ENCODE data around the gene SH3TC2.

SH3TC2 gene

DNA sequence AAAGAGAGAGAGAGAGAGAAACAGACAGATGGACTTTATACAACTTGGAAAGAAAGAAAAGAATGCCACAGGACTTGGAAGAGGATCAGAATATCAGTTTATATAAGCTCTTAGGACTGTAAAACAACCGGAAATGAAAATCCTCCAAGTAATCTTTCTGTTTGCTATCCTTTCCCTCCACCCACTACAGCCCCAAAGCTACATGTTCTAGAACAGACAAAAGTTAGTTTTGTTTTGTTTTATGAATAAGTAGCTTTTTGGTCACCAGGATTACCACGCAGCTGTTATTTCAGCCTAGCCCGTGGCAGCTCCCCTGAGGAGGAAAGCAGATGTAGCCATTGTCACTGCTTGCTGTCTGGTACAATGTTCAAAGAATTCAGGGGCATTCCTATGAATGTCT is 66.6 kb downstream of the SH3TC2 start:
- no peak for DNase-seq

DNA sequence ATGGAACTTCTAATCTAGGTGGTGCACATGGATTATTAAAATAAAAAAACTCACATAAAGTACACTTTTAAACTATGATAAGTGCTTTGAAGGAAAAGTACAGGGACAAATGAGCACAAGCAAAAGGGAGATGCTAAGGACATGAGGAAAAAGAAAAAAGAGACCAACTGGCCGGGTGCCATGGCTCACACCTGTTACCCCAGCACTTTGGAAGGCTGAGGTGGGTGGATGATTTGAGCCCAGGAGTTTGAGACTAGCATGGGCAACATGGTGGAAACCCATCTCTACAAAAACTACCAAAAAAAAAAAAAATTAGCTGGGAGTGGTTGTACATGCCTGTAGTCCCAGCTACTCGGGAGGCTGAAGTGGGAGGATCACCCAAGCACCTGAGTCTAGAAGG is 67.1 kb downstream of the SH3TC2 start:
- no peak for DNase-seq

DNA sequence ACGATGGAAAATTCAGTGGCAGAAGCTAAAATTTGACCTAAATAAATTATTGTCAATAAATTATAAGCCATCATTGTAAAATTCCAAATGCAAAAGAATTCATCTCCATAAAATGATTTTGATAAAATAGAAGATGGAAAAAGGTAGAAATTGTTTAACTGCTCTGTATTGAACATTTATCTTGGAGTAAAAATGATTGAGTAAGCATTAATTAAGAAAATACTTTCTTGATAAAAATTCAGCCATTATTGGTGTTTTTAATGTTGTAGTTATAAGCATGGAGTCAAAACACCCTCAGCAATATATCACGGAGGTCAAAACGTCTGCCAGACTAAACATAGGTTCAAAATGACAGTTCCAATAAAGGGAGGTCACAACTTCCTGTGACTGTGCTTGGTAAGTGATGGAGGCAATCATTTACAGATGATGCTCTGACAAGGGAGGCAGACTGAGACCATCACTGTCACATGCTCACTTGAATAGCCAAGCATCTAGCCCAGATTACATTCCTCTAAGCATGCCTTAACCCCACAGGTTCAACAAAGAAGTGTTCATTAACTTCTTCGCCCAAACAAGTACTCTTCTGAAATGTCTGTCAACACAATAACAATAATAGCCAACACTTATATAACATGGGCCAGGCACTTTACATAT is 69.5 kb downstream of the SH3TC2 start:
- no peak for DNase-seq

DNA sequence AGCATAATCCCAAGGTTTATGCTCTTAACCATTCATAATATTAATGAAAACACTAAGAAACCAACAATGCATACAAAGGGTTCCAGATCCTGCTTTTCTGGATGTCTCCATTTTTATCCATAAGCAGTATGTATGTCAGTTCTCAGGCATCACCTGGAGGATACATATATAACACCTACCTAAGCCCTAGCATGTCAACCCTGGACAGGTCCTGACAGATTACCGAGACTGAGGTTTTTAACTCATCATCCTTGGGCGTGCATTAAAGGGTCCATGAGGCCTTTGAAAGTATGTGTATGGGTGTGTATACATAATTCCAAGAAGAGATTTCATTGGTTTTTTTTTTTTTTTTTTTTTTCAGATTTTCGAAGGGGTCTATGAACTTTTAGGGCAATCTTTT is 70.6 kb downstream of the SH3TC2 start:
- no peak for DNase-seq

DNA sequence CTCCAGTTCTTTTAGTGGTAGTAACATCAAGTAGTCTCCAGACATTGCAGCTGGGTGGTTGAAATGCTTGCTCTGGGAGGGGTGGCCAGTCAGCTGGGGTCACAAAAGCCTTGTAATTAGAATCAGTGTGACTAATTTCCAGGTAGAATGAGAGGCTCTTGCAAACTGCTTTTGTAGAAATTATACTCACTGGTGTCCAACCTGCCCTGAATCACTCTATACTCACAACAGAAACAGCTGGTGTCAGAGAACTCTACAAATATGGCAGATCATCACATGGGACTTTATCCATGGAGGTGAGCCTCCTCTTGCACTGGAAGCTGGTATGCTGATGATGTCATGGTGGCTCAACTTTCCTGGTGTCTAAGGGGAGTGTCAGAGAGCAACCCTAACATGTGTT is 71.3 kb downstream of the SH3TC2 start:
- DNase-seq: no peak

DNA sequence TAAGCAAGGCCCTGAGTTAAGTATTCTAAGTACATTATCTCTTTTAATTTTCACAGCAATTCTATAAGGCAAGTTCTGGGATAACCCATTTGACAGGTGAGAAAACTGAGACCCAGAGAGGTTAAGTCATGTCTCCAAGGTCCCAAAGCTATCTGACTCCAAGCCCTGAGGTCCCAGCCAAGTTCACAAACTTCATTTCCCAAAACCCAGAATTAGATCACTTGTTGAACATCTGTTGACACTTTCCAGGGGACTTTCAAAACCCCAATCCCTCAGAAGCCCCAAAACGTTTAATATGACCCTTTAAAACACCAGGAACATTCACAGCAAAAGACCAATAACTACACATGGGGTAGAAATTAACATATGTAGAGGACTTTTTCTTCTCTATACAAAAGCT is 72.0 kb downstream of the SH3TC2 start:
- no peak for DNase-seq

DNA sequence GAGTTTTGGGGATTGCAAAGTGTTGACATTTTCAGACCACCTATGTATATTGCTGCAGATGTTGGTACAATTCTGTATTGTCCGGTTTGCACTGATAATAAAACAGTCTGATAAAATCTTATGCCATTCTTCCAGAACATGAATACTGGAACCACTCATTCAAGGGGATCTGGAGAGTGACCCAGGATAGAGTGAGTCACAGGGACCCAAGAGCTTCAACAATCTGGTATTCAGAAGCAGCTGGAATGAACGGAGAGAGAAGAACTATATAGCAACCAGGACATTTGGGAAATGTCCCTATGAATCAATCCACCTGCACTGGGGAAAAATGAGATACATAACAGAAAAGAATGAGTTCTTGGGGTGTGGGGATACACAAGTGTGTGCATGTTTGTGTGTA is 73.3 kb downstream of the SH3TC2 start:
- DNase-seq: no peak

DNA sequence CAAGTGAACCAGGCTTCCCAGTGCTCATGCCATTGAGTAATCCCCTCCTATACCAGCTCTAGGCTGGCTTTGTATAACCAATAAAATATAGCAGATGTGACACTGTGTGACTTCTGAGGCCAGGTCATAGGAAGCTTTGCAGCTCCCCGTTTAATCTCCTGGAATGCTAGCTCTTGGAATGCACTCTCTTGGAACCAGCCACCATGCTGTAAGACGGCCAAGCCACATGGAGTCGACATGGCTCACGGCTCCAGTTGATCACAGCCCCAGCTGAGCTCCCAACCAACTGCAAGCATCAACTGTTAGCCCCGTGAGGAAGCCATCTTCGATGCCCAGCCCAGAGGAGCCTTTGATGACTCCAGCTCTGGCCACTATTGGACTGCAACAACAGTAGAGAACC is 74.5 kb downstream of the SH3TC2 start:
- no peak for DNase-seq

DNA sequence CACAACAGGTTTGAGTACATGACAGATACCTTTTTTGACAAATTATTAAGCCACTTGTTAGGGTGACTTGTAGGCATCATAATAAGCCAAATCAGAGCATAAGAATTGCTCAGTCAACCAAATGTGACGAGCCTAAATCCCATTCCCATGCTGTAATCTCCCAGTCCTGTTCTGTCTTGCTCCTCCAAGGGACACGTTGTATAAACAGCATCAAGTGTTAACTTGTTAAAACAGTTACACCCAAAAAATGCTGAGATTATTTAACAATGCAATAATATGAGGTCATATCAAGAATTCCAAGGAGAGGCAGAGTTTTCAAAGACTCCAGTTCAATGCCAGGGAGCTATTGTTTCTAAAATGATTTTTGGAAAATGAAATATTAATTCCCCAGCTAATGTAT is 76.2 kb downstream of the SH3TC2 start:
- DNase-seq: no peak

DNA sequence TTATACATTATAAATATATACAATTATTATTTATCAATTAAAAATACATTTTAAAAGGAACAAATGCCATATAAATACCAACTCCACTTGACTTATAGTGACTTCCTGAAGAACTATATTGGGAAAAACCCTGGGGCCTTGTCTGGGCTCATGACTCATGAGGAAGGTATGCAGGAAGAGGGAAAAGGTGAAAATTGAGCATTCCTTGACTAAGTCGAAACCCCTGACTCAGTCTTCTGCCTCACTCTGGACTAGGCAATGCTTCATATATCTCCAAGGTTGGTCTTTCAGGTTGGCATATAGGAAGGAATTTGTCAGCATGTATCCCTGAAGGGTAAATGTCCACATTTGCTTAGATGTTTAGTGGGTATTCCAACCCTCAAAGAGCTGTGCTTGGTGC is 78.5 kb downstream of the SH3TC2 start:
- no peak for DNase-seq

DNA sequence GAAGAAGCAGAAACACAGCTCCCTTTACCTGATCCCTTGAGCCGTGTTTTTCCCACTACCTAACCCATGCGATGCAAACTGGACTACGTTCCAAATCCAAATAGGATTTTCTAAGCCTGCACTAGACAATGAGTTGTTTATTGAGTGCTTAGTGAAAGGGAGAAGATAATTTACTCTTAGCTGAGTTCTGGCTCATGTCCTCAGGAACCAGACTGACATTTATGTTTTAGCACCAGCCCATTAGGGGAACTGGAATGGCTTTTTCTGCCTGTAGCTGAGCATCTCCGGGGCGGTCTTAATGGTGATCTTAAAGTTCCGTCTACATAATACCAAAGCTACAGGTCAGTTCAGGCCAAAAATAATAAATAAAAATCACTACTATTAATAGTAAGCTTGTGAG is 81.5 kb downstream of the SH3TC2 start:
- DNase-seq: no peak

DNA sequence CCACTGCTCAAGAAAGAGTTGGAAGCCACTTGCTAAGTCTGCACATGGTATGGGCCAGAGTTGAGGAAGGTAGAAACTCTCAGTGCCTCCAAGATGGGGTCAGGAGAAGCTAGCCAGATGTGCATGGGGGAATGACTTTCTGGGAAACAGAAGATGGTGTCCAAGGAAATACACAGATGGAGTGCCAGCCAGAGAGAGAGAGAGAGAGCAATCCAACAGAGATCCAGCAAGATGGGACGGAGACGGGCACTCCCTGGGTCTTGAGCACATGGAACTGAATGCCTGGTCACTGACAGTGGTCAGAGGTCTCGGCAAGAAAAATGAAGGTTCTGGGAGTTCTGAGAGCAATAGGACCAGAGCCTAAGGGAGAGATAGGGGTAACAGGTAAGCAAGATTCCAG is 82.1 kb downstream of the SH3TC2 start:
- DNase-seq: no peak

DNA sequence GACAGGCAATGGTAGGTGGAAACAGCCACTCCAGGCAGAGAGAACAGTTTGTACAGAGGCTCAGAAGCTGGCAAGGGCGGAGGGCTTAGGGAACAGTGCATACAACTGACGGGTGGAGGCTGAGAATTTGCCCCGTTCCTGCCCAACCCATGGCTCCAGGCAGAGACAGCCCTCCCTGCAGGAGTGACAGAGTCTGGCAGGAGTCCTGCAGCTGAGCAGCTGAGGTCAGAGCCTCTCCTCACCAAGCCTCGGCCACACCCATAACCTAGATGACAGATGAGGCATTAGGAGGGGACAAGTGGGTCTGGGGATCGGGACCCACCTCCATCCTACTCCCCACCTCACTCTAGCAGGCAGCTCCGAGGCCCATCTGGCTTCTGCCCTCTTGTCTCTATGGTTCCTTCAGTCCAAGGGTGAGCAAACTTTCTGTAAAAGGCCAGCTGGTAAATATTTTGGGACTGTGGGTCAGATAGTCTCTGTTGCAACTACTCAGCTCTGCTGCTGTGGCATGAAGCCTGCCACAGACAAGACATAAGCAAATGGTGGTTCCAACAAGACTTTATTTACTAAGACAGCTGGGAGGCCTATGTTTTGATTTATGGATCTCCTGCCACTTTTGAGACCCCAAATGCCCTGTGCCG is 83.7 kb downstream of the SH3TC2 start:
- no peak for DNase-seq

DNA sequence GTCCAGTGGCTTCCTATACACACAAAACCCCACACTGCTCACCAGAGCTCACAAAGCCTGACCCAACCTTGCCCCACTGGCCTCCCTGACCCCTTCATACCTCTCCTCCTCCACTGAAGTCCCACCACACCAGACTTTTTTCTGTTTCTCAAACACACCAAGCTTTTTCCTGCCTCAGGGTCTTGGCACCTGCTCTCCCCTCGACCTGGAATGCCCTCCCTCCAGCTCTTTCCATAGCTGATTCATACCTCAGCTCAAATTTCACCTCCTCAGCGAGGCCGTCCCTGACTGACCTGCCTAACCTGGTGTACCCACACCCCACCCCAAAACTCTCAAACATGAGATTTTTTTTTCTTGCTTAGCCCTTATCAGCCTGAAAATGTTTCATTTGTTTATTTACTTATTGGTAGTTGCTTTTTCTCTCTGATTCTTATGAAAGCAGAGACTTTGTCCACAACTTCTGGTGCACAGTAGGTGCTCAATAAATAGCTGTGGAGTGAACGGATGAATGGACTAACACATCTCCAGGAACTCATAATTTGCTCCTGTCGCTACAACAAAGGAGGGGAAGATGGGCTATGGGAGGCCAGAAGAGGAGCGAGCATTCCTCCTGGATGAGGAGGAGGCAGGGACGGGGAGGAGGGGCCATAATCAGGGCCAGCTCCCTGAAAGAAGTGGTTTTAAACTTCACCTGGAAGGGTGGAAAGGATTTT is 84.3 kb downstream of the SH3TC2 start:
- no peak for DNase-seq

DNA sequence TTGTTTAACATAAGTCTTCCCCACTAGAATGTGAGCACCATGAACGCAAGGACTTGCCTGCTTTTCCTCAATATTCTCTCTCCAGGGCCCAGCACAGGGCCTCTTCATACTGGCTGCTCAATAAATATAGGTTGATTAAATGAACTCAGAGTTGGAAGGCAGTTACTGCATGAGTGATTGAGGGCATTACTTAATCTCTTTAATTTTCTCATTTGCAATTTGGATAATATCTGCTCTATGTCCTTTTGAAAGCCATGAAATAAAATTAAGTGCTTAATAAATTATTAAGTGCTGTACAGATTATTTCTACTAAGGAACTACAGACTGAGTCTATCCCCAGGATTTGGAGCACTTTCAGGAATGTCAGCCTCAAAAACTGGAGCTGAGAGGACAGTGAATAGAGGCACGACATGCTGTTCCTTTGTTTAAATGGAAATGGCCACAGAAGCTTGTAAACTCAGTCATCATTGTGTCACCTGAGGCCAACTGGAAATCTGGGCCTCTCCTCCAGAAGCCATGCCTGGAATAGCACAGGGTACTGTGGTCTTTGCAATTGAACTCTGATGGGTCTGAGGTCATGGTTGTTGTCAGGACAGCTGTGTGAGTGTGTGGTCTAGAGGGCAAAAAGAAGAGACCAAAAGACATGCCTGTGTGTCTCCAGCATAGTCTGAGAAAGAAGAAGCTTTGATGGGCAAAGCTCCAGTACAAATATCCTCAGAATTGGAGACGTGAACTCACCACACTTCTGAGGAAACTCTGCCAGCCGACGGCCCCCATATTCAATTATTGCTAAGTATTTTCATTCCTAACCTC is 86.1 kb downstream of the SH3TC2 start:
- DNase-seq: no peak

DNA sequence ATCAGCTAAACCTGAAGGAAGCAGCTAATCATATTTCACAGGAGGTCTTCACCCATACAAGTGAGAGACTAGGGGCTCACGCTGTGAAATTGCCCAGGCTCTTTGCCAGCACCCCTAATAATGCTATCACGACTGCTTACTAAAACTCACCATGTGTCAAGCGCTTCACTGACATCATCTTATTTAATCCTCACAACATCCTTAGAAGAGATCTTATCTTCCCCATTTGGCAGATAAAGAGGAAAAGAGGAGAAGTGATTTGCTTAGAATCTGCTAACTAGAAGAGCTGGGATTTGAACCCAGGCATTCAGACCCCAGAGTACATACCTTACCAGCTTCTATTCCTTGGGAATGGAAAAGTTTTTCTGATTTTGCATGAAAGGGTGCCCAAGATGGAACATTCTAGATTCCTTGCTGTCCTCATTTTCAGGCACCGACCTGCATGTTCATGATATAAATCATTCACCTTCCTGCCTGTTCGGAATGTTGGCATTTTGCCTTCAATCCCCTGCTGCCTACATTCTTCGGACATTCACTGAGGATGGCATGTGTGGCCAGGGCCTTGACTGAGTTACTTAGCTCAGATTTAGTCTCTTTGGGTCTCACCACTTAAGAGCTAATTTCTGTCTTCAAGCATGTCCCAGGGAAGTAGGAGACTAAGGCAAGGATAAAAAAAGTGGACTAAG is 88.1 kb downstream of the SH3TC2 start:
- no peak for DNase-seq

DNA sequence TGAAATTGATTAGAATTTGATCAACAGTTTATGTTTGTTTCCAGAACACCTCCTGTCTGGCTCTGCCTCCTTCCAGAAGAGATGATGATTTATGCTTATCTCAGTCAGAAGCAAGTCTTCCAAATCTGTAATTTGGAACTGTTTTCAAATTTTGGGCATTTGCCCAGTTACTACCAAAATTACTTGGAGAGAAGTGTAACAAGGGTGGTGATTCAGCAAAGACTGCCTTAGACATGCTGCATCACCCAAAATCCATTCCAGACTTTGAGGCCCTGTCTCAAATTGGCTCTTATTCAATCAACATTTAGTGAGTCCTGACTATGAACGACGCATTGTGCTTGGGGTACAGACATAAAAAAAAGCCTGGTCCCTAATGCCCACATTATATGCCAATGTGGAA is 89.4 kb downstream of the SH3TC2 start:
- DNase-seq: no peak

DNA sequence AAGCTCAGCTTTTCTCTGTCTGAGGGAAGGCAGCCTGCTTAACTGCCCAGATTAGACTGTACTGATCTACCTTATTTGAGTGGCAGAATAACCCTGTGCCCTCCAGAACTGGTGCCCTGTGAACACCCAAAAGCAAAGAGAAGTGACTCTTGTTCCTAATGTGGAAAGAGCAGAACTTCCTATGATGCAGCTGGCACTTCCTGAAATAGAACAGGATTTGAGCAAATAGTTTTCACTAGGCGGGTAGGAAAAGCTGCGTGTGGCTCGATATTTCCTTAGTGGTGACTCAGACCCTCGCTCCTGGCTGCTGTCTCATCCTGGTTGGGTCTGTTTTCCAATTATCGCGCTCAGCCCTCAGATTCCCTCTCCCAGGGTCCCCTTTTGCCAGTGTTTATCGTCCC is 89.9 kb downstream of the SH3TC2 start:
- DNase-seq: no peak

DNA sequence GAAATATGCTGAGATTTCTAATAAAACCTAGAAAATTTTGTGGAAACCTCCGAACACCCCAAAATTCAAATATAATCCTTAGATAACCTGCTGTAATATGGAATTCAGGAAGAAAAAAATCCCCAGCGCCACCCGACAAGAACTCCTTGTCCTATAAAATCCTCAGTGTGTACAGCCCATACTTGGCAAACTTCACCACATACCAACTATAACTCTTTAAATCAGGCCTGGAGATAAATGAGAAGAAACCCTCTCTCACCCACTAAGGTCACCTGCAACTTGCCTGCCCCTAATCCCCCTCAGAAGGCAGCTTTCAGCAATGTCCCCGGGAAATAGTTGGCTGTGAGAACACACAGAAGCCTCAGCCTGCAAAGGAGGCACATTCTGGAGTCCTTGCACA is 90.5 kb downstream of the SH3TC2 start:
- DNase-seq: no peak

DNA sequence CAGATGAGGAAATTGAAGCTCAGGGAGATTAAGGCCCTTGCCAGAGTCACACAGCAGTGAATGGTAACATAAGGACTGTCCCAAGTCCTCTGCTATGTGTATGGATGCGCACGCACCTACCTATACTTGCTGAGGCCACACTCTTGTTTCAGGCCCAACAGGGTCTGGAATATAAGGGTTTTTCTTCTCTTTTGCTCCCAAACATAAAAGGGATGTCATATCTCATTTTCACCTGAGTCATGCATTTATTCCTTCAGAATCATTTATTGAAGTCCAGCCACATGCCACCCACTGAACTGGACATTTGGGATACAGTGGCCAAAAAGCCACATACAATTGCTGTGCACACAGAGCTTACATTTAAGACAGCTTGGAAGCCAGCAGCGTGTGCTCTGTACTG is 92.0 kb downstream of the SH3TC2 start:
- DNase-seq: no peak

DNA sequence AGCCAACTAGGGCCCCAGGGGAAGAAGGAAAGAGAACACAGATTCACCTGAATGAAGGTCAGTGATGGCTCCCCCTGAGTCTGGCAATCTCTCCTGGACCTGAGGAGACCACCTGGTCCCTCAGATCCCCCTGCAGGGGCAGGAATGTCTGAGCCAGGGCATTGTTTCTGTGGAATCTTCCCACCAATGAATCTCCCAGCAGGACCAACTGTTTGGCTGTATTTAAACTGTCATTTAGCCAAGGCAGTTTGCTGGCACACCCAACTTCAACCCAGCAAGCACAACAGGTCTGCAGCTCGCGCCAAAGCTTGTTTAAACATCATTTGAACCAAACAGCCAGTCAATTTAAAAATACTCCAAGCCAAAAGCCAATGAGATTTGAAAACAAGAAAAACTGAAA is 92.6 kb downstream of the SH3TC2 start:
- no peak for DNase-seq

DNA sequence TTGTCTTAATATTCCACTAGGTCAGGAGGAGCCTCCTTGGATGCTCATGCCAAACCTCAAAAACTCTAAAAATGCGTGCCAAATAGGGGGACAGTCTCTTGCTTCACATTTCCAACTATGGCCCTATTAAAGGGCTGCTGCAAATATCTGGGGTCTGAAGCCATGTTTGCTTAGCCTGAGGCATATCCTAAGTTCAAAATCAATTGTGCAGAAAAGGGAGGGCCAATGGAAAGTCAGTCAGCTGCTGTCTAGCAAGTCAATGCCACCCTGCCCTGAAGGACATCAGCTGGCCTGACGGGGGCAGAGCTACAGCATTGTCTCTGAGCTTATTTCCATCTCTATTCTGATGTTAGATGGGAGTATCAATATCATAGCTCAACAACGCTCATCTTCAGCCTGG is 93.6 kb downstream of the SH3TC2 start:
- DNase-seq: no peak

DNA sequence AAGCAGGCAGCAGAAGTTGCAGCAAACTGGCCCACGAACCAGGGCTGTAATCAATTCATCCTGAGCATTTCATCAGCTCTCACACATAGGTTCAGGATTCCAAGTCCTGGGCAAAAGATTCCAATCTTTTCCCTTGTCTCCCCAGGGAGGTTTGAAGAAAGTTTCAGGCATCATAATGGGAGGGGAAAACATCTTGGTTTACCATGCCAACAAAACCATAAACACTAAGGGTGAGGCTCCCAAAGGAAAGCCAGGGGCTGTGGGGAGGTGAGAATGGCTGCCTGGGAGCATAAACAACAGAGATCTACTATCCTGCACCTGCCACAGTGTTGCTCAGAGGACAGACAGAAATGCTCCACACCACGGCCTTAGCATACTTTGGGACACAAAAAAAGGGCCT is 94.6 kb downstream of the SH3TC2 start:
- DNase-seq: no peak
